NCI-H69 (cell line): ENCODE results near the gene PPM1J.
"Not testable (repeated sequence)": the region's sequence is repeated elsewhere in the genome, so short reads cannot be mapped to it uniquely, and the experiment has no call there.

Source experiments
- DNase-seq: peaks from one replicate; lab custom pipeline; 2025; lab: John Stamatoyannopoulos, UW

PPM1J gene

GRCh38 chr1:112715264-112716053, at the start of gene PPM1J:
TSS of gene PPM1J (minus strand) at chr1:112715332. CDS start at chr1:112715301, 31 bp downstream.
- DNase-seq: peak; percentile 89

GRCh38 chr1:112762541-112763500, 47.7 kb upstream of the PPM1J start:
- no peak for DNase-seq

GRCh38 chr1:112761714-112762480, 46.8 kb upstream of the PPM1J start:
- DNase-seq: no peak

GRCh38 chr1:112759228-112759627, 44.1 kb upstream of the PPM1J start:
- DNase-seq: no peak

- DNase-seq: no peak
Measured at GRCh38 chr1:112754116-112754628, 39.0 kb upstream of the PPM1J start.

GRCh38 chr1:112748396-112748795, 33.3 kb upstream of the PPM1J start:
- no peak for DNase-seq

- DNase-seq: peak; percentile 32
Measured at GRCh38 chr1:112744009-112744578, 29.0 kb upstream of the PPM1J start.

GRCh38 chr1:112743174-112744008, 28.3 kb upstream of the PPM1J start:
- DNase-seq: no peak

- no peak for DNase-seq
Measured at GRCh38 chr1:112737573-112737972, 22.4 kb upstream of the PPM1J start.

- no peak for DNase-seq
Measured at GRCh38 chr1:112735752-112736151, 20.6 kb upstream of the PPM1J start.

- no peak for DNase-seq
Measured at GRCh38 chr1:112731451-112731850, 16.3 kb upstream of the PPM1J start.

GRCh38 chr1:112729909-112730308, 14.8 kb upstream of the PPM1J start:
- no peak for DNase-seq

GRCh38 chr1:112729011-112729410, 13.9 kb upstream of the PPM1J start:
- DNase-seq: not testable (repeated sequence)

- not testable (repeated sequence) for DNase-seq
Measured at GRCh38 chr1:112728306-112728971, 13.3 kb upstream of the PPM1J start.

GRCh38 chr1:112727716-112728115, 12.6 kb upstream of the PPM1J start:
- no peak for DNase-seq

- not testable (repeated sequence) for DNase-seq
Measured at GRCh38 chr1:112724240-112724639, 9.1 kb upstream of the PPM1J start.

GRCh38 chr1:112723511-112723839, 8.3 kb upstream of the PPM1J start:
- DNase-seq: no peak

GRCh38 chr1:112722601-112723510, 7.7 kb upstream of the PPM1J start:
- DNase-seq: peak; percentile 71

GRCh38 chr1:112721966-112722524, 6.9 kb upstream of the PPM1J start:
- peak; percentile 18 for DNase-seq
